ENCODE results near the gene NR4A1. TPM values are rescaled to one million over a fixed set of nuclear protein-coding genes. Genes with fewer than 3 reads are reported as not detected.

Gene NR4A1
- total RNA-seq, 1 experiment from 2014 or later = 25.8 TPM

- Histone ChIP-seq H2BK20ac (ENCODE audit: low read depth, low read length, poor library complexity, severe bottlenecking) (no peak overlapping the region), H2BK15ac (ENCODE audit: low read depth, low read length) (no peak overlapping the region), H2BK12ac (ENCODE audit: insufficient read length, low read depth, low read length) (no peak overlapping the region), H3K9ac (ENCODE audit: extremely low read depth, insufficient read length, low read length) (no peak overlapping the region), H3K4ac (ENCODE audit: low read depth, low read length) (no peak overlapping the region), H3K27ac (ENCODE audit: insufficient read length, low read depth, low read length) (no peak overlapping the region), H3K4me1 (ENCODE audit: insufficient read depth, low read length) (peaks cover 5% of the 10 kb centered on the region), H3K27me3 (ENCODE audit: insufficient read depth, low read length) (peaks cover 5% of the 10 kb centered on the region; the same call in 1 of the 2 replicates), H3K23me2 (ENCODE audit: insufficient read length, low read depth, low read length, poor library complexity, severe bottlenecking) (peaks cover 13% of the 10 kb centered on the region), H3K14ac (ENCODE audit: insufficient read depth, low read length) (no peak overlapping the region), H2BK5ac (ENCODE audit: insufficient read length, low read length) (no peak overlapping the region), H3K18ac (ENCODE audit: insufficient read length, low read depth, low read length) (no peak overlapping the region), H4K5ac (ENCODE audit: insufficient read length, low read depth, low read length) (no peak overlapping the region), H4K91ac (ENCODE audit: insufficient read length, low read depth, low read length) (no peak overlapping the region), H2AFZ (ENCODE audit: low read length) (no peak overlapping the region), H3K9me3 (ENCODE audit: control insufficient read depth, low read depth, low read length) (no peaks in the 10 kb centered on the region), H3T11ph (ENCODE audit: low read length) (no peak overlapping the region), H3K4me2 (ENCODE audit: insufficient read depth, insufficient read length, low read length) (no peak overlapping the region), H4K20me1 (ENCODE audit: control insufficient read depth, insufficient read depth, insufficient read length) (no peaks in the 10 kb centered on the region), H3K79me1 (ENCODE audit: insufficient read depth, low read depth, low read length, poor library complexity, severe bottlenecking) (no peaks in the 10 kb centered on the region), H3K79me2 (ENCODE audit: insufficient read depth, low read length) (no peaks in the 10 kb centered on the region), H4K8ac (replicated peaks; ENCODE audit: insufficient read length, low read depth, low read length) (no peak overlapping the region), H2AK5ac (ENCODE audit: insufficient read length, low read length) (no peak overlapping the region), H3K23ac (ENCODE audit: insufficient read length, low read depth, low read length) (no peak overlapping the region), H3K56ac (ENCODE audit: insufficient read length, low read depth, low read length) (no peak overlapping the region), H2BK120ac (ENCODE audit: low read depth, low read length, poor library complexity, severe bottlenecking) (no peak overlapping the region)
- peaks cover 89% of the 10 kb centered on the region for H3K27me3 Mint-ChIP-seq (ENCODE audit: low read depth)
- no peak overlapping the region for H3K4me3 Mint-ChIP-seq
- H3K36me3 Mint-ChIP-seq (ENCODE audit: insufficient read depth in 1 of 3, low read depth in 3 of 3) = no peaks in the 10 kb centered on the region
- H3K4me1 Mint-ChIP-seq = peaks cover 24 to 35% of the 10 kb centered on the region in 2 experiments
- WGBS (ENCODE audit: extremely low coverage, insufficient read length, low lambda C conversion rate) = no CpG with 5 or more reads among the region's 13 CpGs
- H3K9me3 Mint-ChIP-seq = no peaks in the 10 kb centered on the region; a peak in 1 of 5 replicates
- TF ChIP-seq CTCF (conservative IDR thresholded peaks at IDR 0.05) = no peak
- DNase-seq = no peak
- H3K27ac Mint-ChIP-seq = no peak overlapping the region
Observed at GRCh38 chr12:52019113-52019770, 32.0 kb upstream of the NR4A1 start.

Data from H9 (cell line).